K562 (cell line): ENCODE results near the gene EPHA4. TPM values are rescaled to one million over a fixed set of nuclear protein-coding genes. Genes with fewer than 3 reads are reported as not detected.

ENCODE experiments used
- ATAC-seq: fragments of 200-7000 bp; cut with Tn5 transposase; 3 replicates; pipeline ENCODE4 v1.9.1; 2020; ENCODE audit warnings: moderate library complexity
- BruUV-seq: library from RNA; stranded (reverse); fragments of 400-500 nt; replicated peaks from 2 replicates; lab custom pipeline; 2021; lab: Mats Ljungman, UMichigan
- CTCF ChIA-PET: fragments of 300-600 bp; formaldehyde crosslinking; extraction: SDS; loops from one replicate; lab custom pipeline; 2021; ENCODE audit warnings: low intra/inter-chr PET ratio; lab: Yijun Ruan, JAX
- POLR2A ChIA-PET: fragments of 300-600, 350-650 bp; sonication (Branson Sonifier 250); formaldehyde crosslinking; extraction: SDS; loops from one replicate; lab custom pipeline; 2021; ENCODE audit warnings: antibody characterized with exemption, inconsistent platforms; lab: Yijun Ruan, JAX
- DNase-seq, 4 experiments: peaks; one replicate each; pipeline versions ENCODE4 v3.0.0 to v3.0.0-alpha.2; 2011 to 2018; ENCODE audit warnings: low spot score in 3 of 4, mixed read lengths in 3 of 4; ENCODE audit errors: extremely low read depth in 1 of 4
- FAIRE-seq: peaks from 2 replicates; lab custom pipeline; 2011; peaks lifted over from hg19 to GRCh38; lab: Jason Lieb, UNC
- H2AFZ ChIP-seq: 2 replicates; pipeline ENCODE4 v1.6.0; 2011; ENCODE audit warnings: low read depth, low read length, control low read depth, inconsistent platforms
- H3K27ac ChIP-seq: fragments of 200-600 bp; 3 replicates; pipeline ENCODE4 v1.8.0; 2011; ENCODE audit warnings: low read depth, mild to moderate bottlenecking, control low read depth, inconsistent platforms, low read length, moderate library complexity, mixed read lengths; ENCODE audit errors: extremely low read depth
- H3K27me3 ChIP-seq, 2 experiments: fragments of 300-600 bp in 1 of 2; 2 replicates in 1 of 2; 3 replicates in 1 of 2; pipeline versions ENCODE4 v1.6.0 to v1.8.0; 2011; ENCODE audit warnings: inconsistent platforms in 2 of 2, low read length in 2 of 2, mild to moderate bottlenecking in 1 of 2, mixed read lengths in 1 of 2, moderate library complexity in 1 of 2; ENCODE audit not compliant: control insufficient read depth in 2 of 2, insufficient read depth in 2 of 2
- H3K36me3 ChIP-seq: fragments of 300-600 bp; 3 replicates; pipeline ENCODE4 v1.8.0; 2011; ENCODE audit warnings: mild to moderate bottlenecking, low read length, inconsistent platforms; ENCODE audit not compliant: control insufficient read depth, insufficient read depth
- H3K4me1 ChIP-seq, 2 experiments: fragments of 200-600 bp in 1 of 2; replicated peaks in 1 of 2; 2 replicates in 1 of 2; 3 replicates in 1 of 2; pipeline versions ENCODE4 v1.5.1 to v1.8.0; 2011; ENCODE audit warnings: inconsistent platforms in 2 of 2, low read length in 2 of 2, mild to moderate bottlenecking in 1 of 2, mixed read lengths in 1 of 2, moderate library complexity in 1 of 2; ENCODE audit not compliant: control insufficient read depth in 2 of 2, insufficient read depth in 2 of 2
- H3K4me2 ChIP-seq: 2 replicates; pipeline ENCODE4 v1.6.1; 2011; ENCODE audit warnings: low read length, control low read depth, inconsistent platforms, mixed read lengths; ENCODE audit not compliant: insufficient read depth
- H3K4me3 ChIP-seq: fragments of 200-600 bp; sonication (generic), shearing (Covaris generic); 2 replicates; pipeline ENCODE4 v1.5.1; 2016; ENCODE audit warnings: control low read depth, inconsistent platforms
- H3K79me2 ChIP-seq: fragments of 200-600 bp; 3 replicates; pipeline ENCODE4 v1.8.0; 2011; ENCODE audit warnings: low read length, inconsistent platforms; ENCODE audit not compliant: control insufficient read depth, insufficient read depth
- H3K9ac ChIP-seq, 2 experiments: 2 replicates each; pipeline versions ENCODE4 v1.6.0 to v1.6.1; 2011; ENCODE audit warnings: low read depth in 2 of 2, low read length in 2 of 2, control low read depth in 1 of 2, inconsistent platforms in 1 of 2, mild to moderate bottlenecking in 1 of 2, mixed read lengths in 1 of 2; ENCODE audit not compliant: insufficient read depth in 1 of 2
- H3K9me1 ChIP-seq: one replicate; pipeline ENCODE4 v1.6.0; 2011; ENCODE audit warnings: inconsistent platforms, mild to moderate bottlenecking, low read length, moderate library complexity; ENCODE audit not compliant: control insufficient read depth, insufficient read depth
- H3K9me3 ChIP-seq: replicated peaks from 2 replicates; pipeline ENCODE4 v1.5.1; 2011; ENCODE audit warnings: low read depth, low read length, inconsistent platforms; ENCODE audit not compliant: control insufficient read depth, insufficient read depth
- H4K20me1 ChIP-seq: replicated peaks from 2 replicates; pipeline ENCODE4 v1.6.1; 2011; ENCODE audit warnings: low read length, inconsistent platforms, mixed read lengths; ENCODE audit not compliant: control insufficient read depth, insufficient read depth
- BHLHE40 ChIP-seq: IDR thresholded peaks from 2 replicates; pipeline ENCODE4 v1.6.1; 2011; ENCODE audit warnings: low read length, improper control_type of control experiment
- HDGF ChIP-seq: fragments of 450-650 bp; IDR thresholded peaks from 2 replicates; pipeline ENCODE4 v1.6.1; 2016
- KDM2B ChIP-seq: fragments of 250-450 bp; sonication (Bioruptor Pico); IDR thresholded peaks from 2 replicates; pipeline ENCODE4 v1.8.0; 2021; ENCODE audit warnings: mild to moderate bottlenecking, moderate library complexity
- KLF13 ChIP-seq: fragments of 450-650 bp; IDR thresholded peaks from 2 replicates; pipeline ENCODE4 v1.6.1; 2016; ENCODE audit warnings: missing genetic modification characterization, low read depth, mild to moderate bottlenecking, missing compliant biosample characterization, moderate library complexity, borderline replicate concordance
- LEF1 ChIP-seq: fragments of 450-650 bp; IDR thresholded peaks from 2 replicates; pipeline ENCODE4 v1.6.1; 2016; ENCODE audit warnings: mild to moderate bottlenecking
- RBM34 ChIP-seq: fragments of 200-400 bp; formaldehyde crosslinking; IDR thresholded peaks from 2 replicates; pipeline ENCODE4 v1.6.1; 2018; ENCODE audit warnings: low read length, borderline replicate concordance; ENCODE audit not compliant: insufficient read depth
- SIN3B ChIP-seq: fragments of 450-650 bp; IDR thresholded peaks from 2 replicates; pipeline ENCODE4 v1.6.1; 2017; ENCODE audit warnings: low read depth, mild to moderate bottlenecking, moderate library complexity
- SMARCE1 ChIP-seq: fragments of 450-650 bp; IDR thresholded peaks from 2 replicates; pipeline ENCODE4 v1.7.1; 2016; ENCODE audit warnings: mild to moderate bottlenecking
- SRSF7 ChIP-seq: fragments of 200-400 bp; formaldehyde crosslinking; optimal IDR thresholded peaks from 2 replicates; pipeline ENCODE3; 2017; ENCODE audit warnings: mild to moderate bottlenecking, low read depth, low read length
- STAT5A ChIP-seq: IDR thresholded peaks from 2 replicates; pipeline ENCODE4 v1.6.1; 2012; ENCODE audit warnings: low read length, inconsistent platforms, borderline replicate concordance
- ZFP1 ChIP-seq: fragments of 450-650 bp; formaldehyde crosslinking; IDR thresholded peaks from 2 replicates; pipeline ENCODE4 v1.4.0; 2020; ENCODE audit warnings: mild to moderate bottlenecking, mixed read lengths
- ZNF197 ChIP-seq: fragments of 200-800 bp; sonication (Bioruptor generic); IDR thresholded peaks from 2 replicates; pipeline ENCODE4 v1.6.1; 2016; ENCODE audit warnings: low read depth, missing genetic modification characterization, missing compliant biosample characterization
- ZNF561 ChIP-seq: fragments of 450-650 bp; formaldehyde crosslinking; conservative IDR thresholded peaks from 2 replicates; pipeline ENCODE4 v1.4.0; 2020; ENCODE audit warnings: mild to moderate bottlenecking, moderate library complexity
- ZZZ3 ChIP-seq: fragments of 450-650 bp; IDR thresholded peaks from 2 replicates; pipeline ENCODE4 v1.6.1; 2016; ENCODE audit warnings: antibody characterized with exemption, mild to moderate bottlenecking, moderate library complexity
- whole genome bisulfite sequencing: fragments of 100-300 bp; shearing (Covaris generic); methylation state at CpG from one replicate; pipeline ENCODE4 v1.1.6; 2016; ENCODE audit warnings: low coverage, mixed read lengths; ENCODE audit not compliant: insufficient coverage; ENCODE audit errors: missing lambda C conversion rate; 5-methylcytosine and 5-hydroxymethylcytosine counted together
- in situ Hi-C: fragments of 300-500 bp; cut with MboI; formaldehyde crosslinking; loops from 4 replicates; pipeline ENCODE4 v1.15.0; 2018; ENCODE audit warnings: inconsistent platforms, mixed read lengths
- intact Hi-C: fragments of 100-400 bp; cut with micrococcal nuclease; formaldehyde crosslinking; loops from 2 replicates; pipeline ENCODE4 v1.14.2; 2022
- polyA plus RNA-seq, 8 experiments: library from polyadenylated mRNA; depleted of rRNA in 4 of 8; stranded (reverse) in 5 of 8; unstranded in 3 of 8; fragments of >200 nt; fragmentation: Nextera tagmentation in 2 of 8; fragmentation: Illumina TruSeq in 1 of 8; extraction: Ambion mirVana in 2 of 8; extraction: Trizol in 1 of 8; gene quantifications; 2 replicates each; pipeline versions ENCODE4 v1.2.1 to v1.2.3, GENCODE V29; 2011 to 2014; ENCODE audit warnings: inconsistent platforms in 1 of 8, missing spikeins in 1 of 8
- total RNA-seq, 7 experiments: library from RNA; depleted of rRNA in 6 of 7; stranded (reverse); fragments of >200 nt in 6 of 7; fragmentation: Illumina TruSeq in 2 of 7; extraction: Trizol in 2 of 7; gene quantifications; 2 replicates each; pipeline versions ENCODE4 v1.2.1 to v1.2.3, GENCODE V29; 2011 to 2021; ENCODE audit warnings: low replicate concordance in 1 of 7
- TF ChIP-seq, protein P1 (sequence below): conservative IDR thresholded peaks from 2 replicates; pipeline ENCODE4 v1.6.1; 2011; ENCODE audit warnings: low read depth, mild to moderate bottlenecking, low read length; ENCODE audit not compliant: control insufficient read depth
- TF ChIP-seq, protein P2 (sequence below): fragments of 250-450 bp; sonication (Bioruptor Pico); IDR thresholded peaks from 2 replicates; pipeline ENCODE4 v1.8.0; 2021; ENCODE audit warnings: mild to moderate bottlenecking, moderate library complexity
- TF ChIP-seq, protein P3 (sequence below): fragments of 250-450 bp; sonication (Bioruptor Pico); IDR thresholded peaks from 2 replicates; pipeline ENCODE4 v1.4.0; 2020; ENCODE audit warnings: borderline replicate concordance

Gene EPHA4
- total and polyA plus RNA-seq, 9 of the 15 experiments (the other 6 are each of a cell fraction or from before 2014, with no cell fraction given): 0.07 to 0.09 (median 0.07) TPM; not detected in 6

DNA sequence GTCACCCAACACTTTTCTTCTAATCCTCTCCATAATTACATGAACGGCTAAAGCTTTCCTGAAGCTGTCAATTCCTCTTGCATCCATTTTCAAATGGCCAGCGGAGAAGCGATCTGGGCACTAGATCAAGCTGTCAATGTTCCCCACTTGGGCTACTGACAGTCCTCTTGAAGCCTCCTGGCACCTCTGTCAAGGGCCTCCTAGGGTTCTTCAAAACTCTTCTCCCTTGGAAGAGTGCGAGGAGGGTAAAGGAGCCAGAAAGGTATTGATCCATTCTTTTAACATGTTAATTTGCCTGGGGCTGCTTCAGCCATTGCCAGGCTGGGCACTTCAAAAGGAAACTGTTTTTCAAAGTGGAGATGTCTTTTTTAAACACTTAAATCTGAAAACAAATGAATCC, 19.8 kb downstream of the EPHA4 start:
- no peaks in the 10 kb centered on the region for H3K9me1 ChIP-seq
- H3K4me3 ChIP-seq: no peak overlapping the region
- CTCF ChIA-PET: no interaction called here
- BruUV-seq: no TSS peak
- no peaks in the 10 kb centered on the region for H3K27me3 ChIP-seq
- FAIRE-seq (no peak), DNase-seq (no peak)
- no peak overlapping the region for H3K9ac ChIP-seq
- H3K9me3 ChIP-seq: no peaks in the 10 kb centered on the region
- intact Hi-C loops: no loop called here
- no peaks in the 10 kb centered on the region for H3K4me1 ChIP-seq
- H3K27ac ChIP-seq: no peak overlapping the region
- H2AFZ ChIP-seq: no peak overlapping the region
- H4K20me1 ChIP-seq: no peaks in the 10 kb centered on the region
- H3K36me3 ChIP-seq: no peaks in the 10 kb centered on the region
- TF ChIP-seq LEF1: no peak
- TF ChIP-seq ZZZ3: no peak
- TF ChIP-seq, protein P1, sequence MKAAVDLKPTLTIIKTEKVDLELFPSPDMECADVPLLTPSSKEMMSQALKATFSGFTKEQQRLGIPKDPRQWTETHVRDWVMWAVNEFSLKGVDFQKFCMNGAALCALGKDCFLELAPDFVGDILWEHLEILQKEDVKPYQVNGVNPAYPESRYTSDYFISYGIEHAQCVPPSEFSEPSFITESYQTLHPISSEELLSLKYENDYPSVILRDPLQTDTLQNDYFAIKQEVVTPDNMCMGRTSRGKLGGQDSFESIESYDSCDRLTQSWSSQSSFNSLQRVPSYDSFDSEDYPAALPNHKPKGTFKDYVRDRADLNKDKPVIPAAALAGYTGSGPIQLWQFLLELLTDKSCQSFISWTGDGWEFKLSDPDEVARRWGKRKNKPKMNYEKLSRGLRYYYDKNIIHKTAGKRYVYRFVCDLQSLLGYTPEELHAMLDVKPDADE: no peak
- no peak for TF ChIP-seq ZNF561
- no peak for TF ChIP-seq SIN3B
- no peak for TF ChIP-seq BHLHE40
- TF ChIP-seq, protein P2, sequence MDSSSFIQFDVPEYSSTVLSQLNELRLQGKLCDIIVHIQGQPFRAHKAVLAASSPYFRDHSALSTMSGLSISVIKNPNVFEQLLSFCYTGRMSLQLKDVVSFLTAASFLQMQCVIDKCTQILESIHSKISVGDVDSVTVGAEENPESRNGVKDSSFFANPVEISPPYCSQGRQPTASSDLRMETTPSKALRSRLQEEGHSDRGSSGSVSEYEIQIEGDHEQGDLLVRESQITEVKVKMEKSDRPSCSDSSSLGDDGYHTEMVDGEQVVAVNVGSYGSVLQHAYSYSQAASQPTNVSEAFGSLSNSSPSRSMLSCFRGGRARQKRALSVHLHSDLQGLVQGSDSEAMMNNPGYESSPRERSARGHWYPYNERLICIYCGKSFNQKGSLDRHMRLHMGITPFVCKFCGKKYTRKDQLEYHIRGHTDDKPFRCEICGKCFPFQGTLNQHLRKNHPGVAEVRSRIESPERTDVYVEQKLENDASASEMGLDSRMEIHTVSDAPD: no peak
- no peak for TF ChIP-seq STAT5A
- TF ChIP-seq KDM2B (CRISPR knock-in tag): no peak
- TF ChIP-seq, protein P3, sequence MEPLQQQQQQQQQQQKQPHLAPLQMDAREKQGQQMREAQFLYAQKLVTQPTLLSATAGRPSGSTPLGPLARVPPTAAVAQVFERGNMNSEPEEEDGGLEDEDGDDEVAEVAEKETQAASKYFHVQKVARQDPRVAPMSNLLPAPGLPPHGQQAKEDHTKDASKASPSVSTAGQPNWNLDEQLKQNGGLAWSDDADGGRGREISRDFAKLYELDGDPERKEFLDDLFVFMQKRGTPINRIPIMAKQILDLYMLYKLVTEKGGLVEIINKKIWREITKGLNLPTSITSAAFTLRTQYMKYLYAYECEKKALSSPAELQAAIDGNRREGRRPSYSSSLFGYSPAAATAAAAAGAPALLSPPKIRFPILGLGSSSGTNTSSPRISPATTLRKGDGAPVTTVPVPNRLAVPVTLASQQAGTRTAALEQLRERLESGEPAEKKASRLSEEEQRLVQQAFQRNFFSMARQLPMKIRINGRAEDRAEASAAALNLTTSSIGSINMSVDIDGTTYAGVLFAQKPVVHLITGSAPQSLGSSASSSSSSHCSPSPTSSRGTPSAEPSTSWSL (CRISPR knock-in tag): no peak
- TF ChIP-seq SMARCE1: no peak
- no peak for TF ChIP-seq HDGF
- no peak for TF ChIP-seq ZFP1 (CRISPR knock-in tag)
- TF ChIP-seq KLF13 (tag): no peak
- no peak for TF ChIP-seq ZNF197
- TF ChIP-seq RBM34: no peak
- no peak for TF ChIP-seq SRSF7
- TF ChIP-seq, all 486 proteins: peak for 0
- POLR2A ChIA-PET: no interaction called here
- Histone ChIP-seq H3K79me2 (no peaks in the 10 kb centered on the region), H3K4me2 (no peak overlapping the region)
- WGBS: 0% methylated on average over 3 of the region's 4 CpGs
- in situ Hi-C loops: no loop called here
- no peak for ATAC-seq
